AG08396 (cell line): ENCODE results near the gene TMEM178B.

Experiments used
- DNase-seq: peaks from one replicate; pipeline ENCODE4 v3.0.0; 2012; ENCODE audit warnings: low spot score, mixed read lengths

TMEM178B gene

GRCh38 chr7:141263983-141264382 lies 190.1 kb downstream of the TMEM178B start:
- DNase-seq: no peak

GRCh38 chr7:141264511-141264910 lies 190.6 kb downstream of the TMEM178B start:
- DNase-seq: no peak

- no peak for DNase-seq
Observed at GRCh38 chr7:141265668-141266067, 191.8 kb downstream of the TMEM178B start.

GRCh38 chr7:141268614-141269013 lies 194.8 kb downstream of the TMEM178B start:
- no peak for DNase-seq

DNA sequence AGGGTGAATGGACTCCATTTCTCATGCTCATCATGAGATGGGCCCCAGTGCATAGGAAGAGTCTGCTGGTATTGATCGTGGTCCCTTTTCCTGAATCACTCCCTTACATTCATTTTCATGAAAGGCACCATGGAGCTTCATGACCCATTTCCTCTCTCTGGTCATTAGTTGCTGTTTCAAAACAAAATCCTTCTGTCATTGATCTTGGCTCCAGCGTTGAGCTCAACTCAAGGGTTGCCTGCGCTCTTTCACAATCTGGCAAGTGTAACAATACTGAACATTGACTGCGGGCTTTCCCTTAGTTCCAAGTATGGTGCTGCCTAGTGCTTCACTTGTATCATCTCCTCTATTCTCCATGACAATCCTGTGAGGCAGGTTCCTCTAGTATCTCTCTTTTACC lies 197.6 kb downstream of the TMEM178B start:
- DNase-seq: no peak

DNA sequence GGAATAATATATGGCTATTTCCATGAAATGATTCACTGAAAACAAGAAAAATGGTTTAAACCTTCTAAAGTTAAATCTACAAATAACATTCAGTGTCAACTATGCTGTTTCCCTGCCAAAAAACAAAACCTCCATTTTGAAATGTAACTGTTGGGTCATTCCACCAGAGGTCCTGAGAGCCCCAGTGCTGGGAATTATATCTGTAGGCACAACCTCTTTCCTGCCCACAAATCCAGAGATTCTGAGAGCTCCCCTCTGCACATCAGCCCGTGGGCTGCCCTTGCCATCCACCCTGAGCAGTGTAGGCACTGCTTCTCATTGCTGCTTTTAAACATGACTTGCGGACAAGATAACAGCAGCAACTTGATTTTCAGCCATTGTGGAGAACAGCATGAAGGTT lies 198.6 kb downstream of the TMEM178B start:
- no peak for DNase-seq

GRCh38 chr7:141275350-141275749 lies 201.5 kb downstream of the TMEM178B start:
- no peak for DNase-seq

- DNase-seq: no peak
Observed at GRCh38 chr7:141276031-141276430, 202.2 kb downstream of the TMEM178B start.

GRCh38 chr7:141280100-141280499 lies 206.2 kb downstream of the TMEM178B start:
- DNase-seq: no peak

DNA sequence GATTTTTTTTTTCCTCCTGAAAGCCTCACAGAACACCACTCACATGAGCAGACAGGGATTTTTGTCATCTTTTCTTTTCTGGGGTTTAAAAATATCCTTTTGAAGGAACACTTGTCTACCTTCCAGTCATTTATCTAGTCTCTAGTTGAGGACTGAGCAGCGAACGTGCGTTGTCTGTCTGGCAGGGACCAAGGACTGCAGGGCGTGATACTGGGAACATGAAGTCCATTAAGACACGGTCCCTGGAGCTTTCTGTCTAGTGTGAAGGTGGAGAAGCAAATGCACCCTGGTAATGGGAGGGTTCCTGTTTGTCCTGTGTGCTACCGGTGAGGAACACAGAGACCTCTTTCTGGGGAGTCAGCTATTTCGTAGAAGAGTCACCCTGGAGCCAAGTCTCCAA lies 207.4 kb downstream of the TMEM178B start:
- no peak for DNase-seq

DNA sequence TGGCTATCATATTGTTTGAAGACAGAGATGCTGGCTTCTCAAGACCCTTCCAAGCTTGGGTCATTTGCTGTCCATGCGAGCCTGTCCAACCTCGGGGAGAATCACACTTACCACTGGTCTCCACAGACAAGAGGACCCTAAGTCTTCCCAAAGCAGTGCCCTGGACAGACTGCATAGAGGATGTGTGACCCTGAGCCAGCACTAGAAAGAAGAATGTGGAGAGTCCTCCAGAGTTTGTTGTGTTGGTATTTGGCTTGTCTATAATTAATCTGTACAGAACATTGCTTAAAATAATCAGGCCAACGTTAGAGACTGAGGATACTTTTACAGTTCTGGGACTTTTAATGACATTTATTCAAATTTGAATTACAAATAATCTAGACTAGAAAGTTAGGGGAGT lies 212.7 kb downstream of the TMEM178B start:
- no peak for DNase-seq

- DNase-seq: no peak
Observed at GRCh38 chr7:141287936-141288335, 214.1 kb downstream of the TMEM178B start.

DNA sequence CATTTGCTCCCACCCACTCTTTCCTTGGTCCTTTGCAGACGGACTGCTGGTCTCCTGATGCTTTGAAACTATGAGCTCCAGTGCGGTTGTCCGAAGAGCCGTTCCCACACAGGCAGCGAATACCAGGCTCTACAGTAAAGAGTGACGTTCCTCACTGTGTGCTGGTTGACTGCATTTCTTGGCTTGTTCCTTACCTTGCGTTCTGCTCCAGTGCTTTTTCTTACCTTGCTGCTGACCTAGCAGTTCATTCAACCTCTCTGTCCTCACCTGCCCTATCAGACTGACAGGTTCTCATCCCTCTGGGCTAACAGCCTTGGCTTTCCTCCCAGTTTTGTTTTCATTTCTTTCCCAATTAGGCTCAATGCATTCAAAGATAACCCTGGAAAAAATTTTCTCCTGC lies 214.8 kb downstream of the TMEM178B start:
- no peak for DNase-seq

DNA sequence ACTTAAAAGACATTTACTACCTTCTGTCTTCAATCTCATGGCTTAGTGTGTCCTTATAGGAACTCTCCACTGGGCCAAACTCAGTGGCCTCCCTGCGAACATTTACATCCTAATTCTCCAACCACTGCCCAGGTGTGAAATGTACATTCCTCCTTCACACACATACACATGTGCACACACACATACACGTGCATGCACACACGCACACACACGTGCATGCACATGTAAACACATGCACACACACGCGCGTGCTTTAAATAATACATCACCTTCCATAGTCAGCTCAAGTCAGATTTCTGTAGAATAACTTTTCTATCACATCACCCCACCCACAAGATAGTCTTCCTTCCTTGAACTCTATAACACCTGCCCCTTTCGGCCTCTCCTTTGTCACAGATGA lies 216.5 kb downstream of the TMEM178B start:
- DNase-seq: no peak

- DNase-seq: no peak
Observed at GRCh38 chr7:141290973-141291372, 217.1 kb downstream of the TMEM178B start.

DNA sequence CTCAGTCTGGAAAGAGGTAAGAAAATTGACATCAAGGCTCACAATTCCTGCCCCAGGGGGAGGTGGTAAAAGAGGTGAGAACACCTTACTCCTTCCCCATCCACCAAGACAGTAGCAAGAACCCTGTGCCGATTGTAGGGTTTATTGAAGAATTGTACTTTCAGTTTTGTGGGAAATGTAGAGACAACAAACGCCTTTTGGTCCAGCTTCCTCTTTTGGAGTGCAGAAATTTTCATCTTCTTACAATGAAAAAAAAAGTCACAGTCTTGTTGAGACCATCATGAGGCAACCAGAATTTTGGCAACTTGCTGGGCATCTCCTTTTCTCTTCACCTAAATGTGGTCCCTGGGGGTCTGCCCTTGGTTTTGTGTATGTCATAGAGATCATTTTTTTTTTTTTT lies 217.7 kb downstream of the TMEM178B start:
- DNase-seq: no peak

GRCh38 chr7:141294143-141294829 lies 220.4 kb downstream of the TMEM178B start:
- no peak for DNase-seq

DNA sequence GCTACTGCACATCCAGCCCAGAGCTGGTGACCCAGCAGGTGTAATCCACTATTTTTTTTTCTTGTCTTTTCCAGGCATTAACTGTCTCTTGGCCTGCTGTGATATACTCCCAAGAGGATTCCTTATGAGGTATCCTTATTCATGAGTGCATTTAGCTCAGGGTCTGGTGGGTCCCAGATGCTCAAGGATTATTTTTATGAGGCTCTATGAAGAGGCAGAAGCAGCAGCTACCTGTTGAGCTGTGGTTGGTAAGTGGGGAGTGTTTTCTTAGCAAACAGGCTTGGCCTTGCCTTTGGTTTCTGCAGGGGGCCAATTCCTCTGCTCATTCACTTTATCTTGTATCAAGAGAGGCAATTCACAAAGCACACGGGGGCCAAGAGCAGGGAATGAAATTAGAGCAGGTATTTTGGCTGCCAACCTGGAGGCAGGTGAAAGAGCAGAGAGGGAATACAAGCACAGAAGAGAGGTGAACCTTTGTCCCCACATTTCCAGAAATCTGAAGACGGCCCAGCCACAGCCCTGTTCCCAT lies 221.6 kb downstream of the TMEM178B start:
- DNase-seq: no peak

DNA sequence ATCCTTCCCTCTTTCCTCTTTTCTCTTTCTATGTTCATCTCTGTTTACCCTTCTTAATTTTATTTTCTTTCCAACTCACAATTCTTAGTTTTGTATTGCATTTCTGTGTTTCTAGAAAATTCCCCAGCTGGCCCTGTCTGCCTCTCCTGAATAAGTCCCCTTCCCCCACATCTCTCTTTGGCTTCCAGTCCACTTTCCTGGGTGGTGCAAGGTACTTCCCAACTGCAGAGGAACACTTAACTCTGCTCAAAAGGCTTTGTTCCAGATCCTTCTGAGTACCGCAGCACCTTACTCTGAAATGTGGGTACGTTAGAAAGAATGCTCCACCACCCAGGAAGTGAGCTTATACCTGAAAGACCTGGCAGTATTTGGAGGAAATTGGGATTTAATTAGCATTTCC lies 227.0 kb downstream of the TMEM178B start:
- DNase-seq: no peak

DNA sequence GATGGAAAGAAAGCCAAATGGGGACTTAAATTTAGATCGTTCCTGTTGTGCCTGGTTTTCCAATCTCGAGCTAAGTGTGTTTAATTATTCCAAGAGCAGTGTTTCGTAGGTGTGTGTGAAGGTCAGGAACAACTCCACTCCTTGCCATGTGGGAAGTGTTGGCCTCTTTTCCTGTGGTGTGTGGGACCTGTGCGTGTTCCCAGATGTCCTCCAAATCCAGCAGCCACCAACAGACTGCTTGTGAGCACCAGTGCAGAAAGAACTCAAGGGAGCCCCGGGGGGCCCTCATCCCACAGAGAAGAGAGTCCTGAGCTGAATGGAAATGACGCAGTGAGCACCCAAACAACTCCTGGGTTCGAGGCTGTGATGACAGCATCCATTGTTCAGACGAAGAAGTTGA lies 227.7 kb downstream of the TMEM178B start:
- no peak for DNase-seq

GRCh38 chr7:141302617-141303016 lies 228.8 kb downstream of the TMEM178B start:
- no peak for DNase-seq

DNA sequence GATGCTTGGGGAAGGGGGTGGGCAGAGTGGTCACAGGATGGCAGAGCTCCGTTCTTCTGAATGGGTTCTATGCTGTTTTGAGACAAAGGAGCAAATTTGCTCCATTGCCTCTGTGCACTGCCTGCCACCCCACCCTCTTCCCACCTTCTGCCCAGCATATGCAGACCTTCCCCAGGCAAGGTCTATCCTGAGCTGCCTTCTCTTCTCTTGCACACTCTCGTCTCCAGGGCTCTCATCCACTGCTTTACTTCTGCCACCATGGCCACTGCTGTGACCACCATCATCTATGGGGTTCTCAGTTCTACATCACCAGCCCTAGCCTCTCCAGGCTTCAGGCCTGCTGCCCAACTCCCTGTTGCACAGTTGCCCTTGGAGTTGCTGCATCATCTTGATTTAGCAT lies 230.4 kb downstream of the TMEM178B start:
- DNase-seq: no peak

DNA sequence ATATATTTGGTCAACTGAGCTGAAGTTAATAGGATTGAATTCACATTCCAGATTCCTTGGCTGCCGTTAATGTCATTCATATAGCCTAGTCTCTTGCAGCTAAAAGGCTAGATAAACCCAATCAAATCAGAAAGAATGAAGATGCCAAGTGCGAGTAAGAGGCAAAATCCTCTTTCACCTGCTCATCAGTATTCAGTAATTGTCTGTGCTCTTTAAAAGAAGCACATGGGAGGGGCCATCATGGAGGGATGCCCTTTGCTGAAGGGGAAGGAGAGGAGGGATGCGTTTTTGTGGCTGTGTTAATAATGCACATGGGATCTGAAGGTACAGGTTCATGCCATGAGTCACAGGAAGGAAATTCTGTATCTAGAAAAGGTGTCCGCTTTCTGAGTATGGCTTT lies 232.2 kb downstream of the TMEM178B start:
- DNase-seq: no peak

GRCh38 chr7:141312395-141312794 lies 238.5 kb downstream of the TMEM178B start:
- DNase-seq: no peak
